H1 (cell line): ENCODE results near the gene IRF8. TPM values are rescaled to one million over a fixed set of nuclear protein-coding genes. Genes with fewer than 3 reads are reported as not detected.

ENCODE experiments used
- CTCF ChIA-PET: fragments of 300-600 bp; sonication (Branson Sonifier 250); formaldehyde crosslinking; loops from one replicate; lab custom pipeline; 2021; ENCODE audit not compliant: partially characterized antibody; lab: Charles Lee
- POLR2A ChIA-PET: fragments of 300-600 bp; sonication (Branson Sonifier 250); formaldehyde crosslinking; loops from one replicate; lab custom pipeline; 2021; ENCODE audit warnings: inconsistent platforms; ENCODE audit not compliant: partially characterized antibody; lab: Charles Lee
- DNase-seq, 2 experiments: peaks; one replicate each; pipeline versions ENCODE4 v3.0.0 to v3.0.0-alpha.2; 2010 to 2022; ENCODE audit warnings: low spot score in 2 of 2, low read depth in 1 of 2, mixed read lengths in 1 of 2
- FAIRE-seq: peaks from 2 replicates; lab custom pipeline; 2011; peaks lifted over from hg19 to GRCh38; lab: Jason Lieb, UNC
- H2AFZ ChIP-seq: 2 replicates; pipeline ENCODE4 v1.8.1; 2012; ENCODE audit warnings: low read length, inconsistent platforms
- H2AK5ac ChIP-seq: 2 replicates; pipeline ENCODE4 v1.6.1; 2013; ENCODE audit warnings: low read depth, low read length
- H2BK120ac ChIP-seq: replicated peaks from 2 replicates; pipeline ENCODE3; 2013; ENCODE audit warnings: low read depth, low read length, inconsistent platforms
- H2BK12ac ChIP-seq: 2 replicates; pipeline ENCODE4 v1.6.1; 2013; ENCODE audit warnings: low read depth, low read length
- H2BK15ac ChIP-seq: 2 replicates; pipeline ENCODE4 v1.6.1; 2013; ENCODE audit warnings: low read length
- H2BK20ac ChIP-seq: 2 replicates; pipeline ENCODE4 v1.6.1; 2013; ENCODE audit warnings: low read length
- H2BK5ac ChIP-seq: 2 replicates; pipeline ENCODE4 v1.6.1; 2013; ENCODE audit warnings: low read depth, low read length
- H3K14ac ChIP-seq: 2 replicates; pipeline ENCODE4 v1.6.1; 2013; ENCODE audit warnings: inconsistent platforms; ENCODE audit not compliant: insufficient read length
- H3K18ac ChIP-seq: 2 replicates; pipeline ENCODE4 v1.6.1; 2013; ENCODE audit warnings: low read length; ENCODE audit errors: extremely low read depth
- H3K23ac ChIP-seq: 2 replicates; pipeline ENCODE4 v1.6.1; 2013; ENCODE audit warnings: inconsistent platforms; ENCODE audit not compliant: insufficient read length
- H3K23me2 ChIP-seq: 2 replicates; pipeline ENCODE4 v1.6.1; 2013; ENCODE audit warnings: low read depth, low read length
- H3K27ac ChIP-seq: 2 replicates; pipeline ENCODE4 v1.6.1; 2011; ENCODE audit warnings: low read depth, low read length, inconsistent platforms
- H3K27me3 ChIP-seq, 4 experiments: replicated peaks in 1 of 4; 1 replicate in 1 of 4; 2 replicates in 3 of 4; pipeline versions ENCODE4 v1.6.1 to v1.8.1; 2011 to 2013; ENCODE audit warnings: low read length in 3 of 4, mild to moderate bottlenecking in 3 of 4, inconsistent platforms in 2 of 4, mixed read lengths in 2 of 4, moderate library complexity in 1 of 4; ENCODE audit not compliant: control insufficient read depth in 3 of 4, insufficient read depth in 3 of 4; ENCODE audit errors: extremely low read depth in 1 of 4
- H3K36me3 ChIP-seq, 4 experiments: 2 replicates each; pipeline versions ENCODE4 v1.6.1 to v1.8.1; 2011 to 2013; ENCODE audit warnings: mild to moderate bottlenecking in 4 of 4, low read length in 3 of 4, moderate library complexity in 2 of 4, control low read depth in 1 of 4, inconsistent platforms in 1 of 4; ENCODE audit not compliant: insufficient read depth in 4 of 4, control insufficient read depth in 2 of 4
- H3K4ac ChIP-seq: replicated peaks from 2 replicates; pipeline ENCODE3; 2013; ENCODE audit warnings: low read length, low read depth, mixed read lengths, inconsistent platforms; ENCODE audit not compliant: insufficient read length
- H3K4me1 ChIP-seq, 4 experiments: replicated peaks in 1 of 4; 1 replicate in 1 of 4; 2 replicates in 3 of 4; pipeline versions ENCODE4 v1.6.1 to v1.8.1; 2011 to 2013; ENCODE audit warnings: low read length in 3 of 4, inconsistent platforms in 2 of 4, mixed read lengths in 1 of 4; ENCODE audit not compliant: insufficient read depth in 4 of 4, control insufficient read depth in 3 of 4
- H3K4me2 ChIP-seq, 2 experiments: 2 replicates each; pipeline versions ENCODE4 v1.6.1 to v1.8.1; 2011 to 2013; ENCODE audit warnings: low read depth in 2 of 2, low read length in 2 of 2, control low read depth in 1 of 2, inconsistent platforms in 1 of 2, mild to moderate bottlenecking in 1 of 2; ENCODE audit not compliant: insufficient read depth in 1 of 2
- H3K4me3 ChIP-seq, 4 experiments: fragments of 200-600, 300-600 bp in 1 of 4; sonication (generic), shearing (Covaris generic), sonication (Bioruptor Twin) in 1 of 4; 2 replicates each; pipeline versions ENCODE4 v1.5.1 to v1.8.1; 2011 to 2016; ENCODE audit warnings: low read length in 4 of 4, low read depth in 3 of 4, control low read depth in 2 of 4, inconsistent platforms in 2 of 4, mild to moderate bottlenecking in 2 of 4, mixed read lengths in 1 of 4, moderate library complexity in 1 of 4; ENCODE audit not compliant: insufficient read depth in 2 of 4; ENCODE audit errors: extremely low read depth in 1 of 4
- H3K56ac ChIP-seq: replicated peaks from 2 replicates; pipeline ENCODE3; 2013; ENCODE audit warnings: low read depth, mild to moderate bottlenecking, mixed read lengths, low read length, inconsistent platforms; ENCODE audit not compliant: insufficient read length
- H3K79me1 ChIP-seq: 2 replicates; pipeline ENCODE4 v1.6.1; 2013; ENCODE audit warnings: low read depth, low read length, control low read depth
- H3K79me2 ChIP-seq, 2 experiments: 2 replicates each; pipeline versions ENCODE4 v1.6.1 to v1.8.1; 2012 to 2013; ENCODE audit warnings: low read length in 2 of 2, mild to moderate bottlenecking in 2 of 2, inconsistent platforms in 1 of 2; ENCODE audit not compliant: insufficient read depth in 2 of 2, control insufficient read depth in 1 of 2
- H3K9ac ChIP-seq, 4 experiments: replicated peaks in 1 of 4; 1 replicate in 1 of 4; 2 replicates in 3 of 4; pipeline versions ENCODE4 v1.6.1 to v1.8.1; 2011 to 2013; ENCODE audit warnings: low read depth in 3 of 4, low read length in 3 of 4, control low read depth in 2 of 4, mild to moderate bottlenecking in 2 of 4, moderate library complexity in 2 of 4, inconsistent platforms in 1 of 4; ENCODE audit errors: extremely low read depth in 1 of 4
- H3K9me3 ChIP-seq, 2 experiments: 2 replicates each; pipeline versions ENCODE4 v1.6.1 to v1.8.1; 2012 to 2013; ENCODE audit warnings: mild to moderate bottlenecking in 2 of 2, moderate library complexity in 2 of 2, control low read depth in 1 of 2, inconsistent platforms in 1 of 2, low read depth in 1 of 2, low read length in 1 of 2, mixed read lengths in 1 of 2; ENCODE audit not compliant: insufficient read depth in 2 of 2
- H4K20me1 ChIP-seq, 2 experiments: replicated peaks in 1 of 2; 2 replicates each; pipeline versions ENCODE3 to v1.8.1; 2011 to 2013; ENCODE audit warnings: inconsistent platforms in 2 of 2, low read length in 2 of 2, mild to moderate bottlenecking in 1 of 2; ENCODE audit not compliant: insufficient read depth in 2 of 2, control insufficient read depth in 1 of 2
- H4K5ac ChIP-seq: 2 replicates; pipeline ENCODE4 v1.6.1; 2013; ENCODE audit warnings: low read length, low read depth, mixed read lengths, inconsistent platforms; ENCODE audit not compliant: insufficient read length
- H4K8ac ChIP-seq: 2 replicates; pipeline ENCODE4 v1.8.0; 2013; ENCODE audit warnings: mild to moderate bottlenecking, moderate library complexity, low read length, inconsistent platforms; ENCODE audit not compliant: insufficient read depth; ENCODE audit errors: extremely low read depth
- H4K91ac ChIP-seq: replicated peaks from 2 replicates; pipeline ENCODE3; 2013; ENCODE audit warnings: low read length, mixed read lengths, inconsistent platforms; ENCODE audit not compliant: insufficient read length
- BCL11A ChIP-seq, 2 experiments: IDR thresholded peaks; one replicate each; pipeline ENCODE4 v1.6.1; 2011; ENCODE audit warnings: low read depth in 2 of 2, low read length in 2 of 2, mild to moderate bottlenecking in 2 of 2
- BRCA1 ChIP-seq: IDR thresholded peaks from 2 replicates; pipeline ENCODE4 v1.6.1; 2012; ENCODE audit warnings: low read depth, low read length, improper control_type of control experiment
- CBX8 ChIP-seq: fragments of 300-800, 300-1000 bp; sonication (generic); IDR thresholded peaks from 2 replicates; pipeline ENCODE4 v1.7.1; 2016; ENCODE audit warnings: low read depth, low read length, borderline replicate concordance
- CHD1 ChIP-seq: IDR thresholded peaks from 2 replicates; pipeline ENCODE4 v1.6.1; 2012; ENCODE audit warnings: low read depth, low read length, improper control_type of control experiment
- GTF2F1 ChIP-seq: IDR thresholded peaks from 2 replicates; pipeline ENCODE4 v1.6.1; 2012; ENCODE audit warnings: low read depth, low read length, improper control_type of control experiment, borderline replicate concordance
- KDM4A ChIP-seq: IDR thresholded peaks from one replicate; pipeline ENCODE4 v1.7.1; 2012; ENCODE audit warnings: low read depth, mild to moderate bottlenecking, moderate library complexity, low read length, inconsistent platforms; ENCODE audit not compliant: severe bottlenecking
- NANOG ChIP-seq: IDR thresholded peaks from 2 replicates; pipeline ENCODE4 v1.6.1; 2011; ENCODE audit warnings: low read length, low read depth, mild to moderate bottlenecking, inconsistent platforms; ENCODE audit not compliant: insufficient read depth, poor library complexity, severe bottlenecking
- POU5F1 ChIP-seq: IDR thresholded peaks from 2 replicates; pipeline ENCODE4 v1.6.1; 2011; ENCODE audit warnings: low read depth, mild to moderate bottlenecking, low read length, moderate library complexity
- WGBS, 2 experiments: shearing (Covaris generic) in 1 of 2; methylation state at CpG; one replicate each; pipeline versions ENCODE4 v1.1.6 to v1.1.7; 2013 to 2015; ENCODE audit warnings: low lambda C conversion rate in 2 of 2, mixed read lengths in 2 of 2, inconsistent platforms in 1 of 2, low coverage in 1 of 2, missing lambda C conversion rate in 1 of 2; ENCODE audit not compliant: insufficient replicate concordance in 2 of 2, insufficient coverage in 1 of 2, insufficient read length in 1 of 2; ENCODE audit errors: extremely low coverage in 1 of 2, missing lambda C conversion rate in 1 of 2; 5-methylcytosine and 5-hydroxymethylcytosine counted together
- polyA plus RNA-seq, 7 experiments: library from polyadenylated mRNA; depleted of rRNA in 3 of 7; stranded (reverse) in 5 of 7; unstranded in 2 of 7; fragments of >200 nt in 5 of 7; fragments of 200-250 nt in 2 of 7; gene quantifications; 1 replicate in 5 of 7; 2 replicates in 1 of 7; 4 replicates in 1 of 7; pipeline versions ENCODE4 v1.2.1 to v1.2.3, GENCODE V29; 2011 to 2013; ENCODE audit warnings: missing spikeins in 2 of 7, mixed read lengths in 2 of 7
- total RNA-seq: library from RNA; stranded (reverse); fragmentation: NEBNext Ultra II Directional; extraction: Animal tissue kit (Norgen Biotek cat#: 25700); gene quantifications from 2 replicates; pipeline ENCODE4 v1.2.1, GENCODE V29; 2021

The IRF8 gene
- total and polyA plus RNA-seq, 2 of the 8 experiments (the other 6 are each of a cell fraction or from before 2014, with no cell fraction given): 0.35 to 2.0 TPM

DNA sequence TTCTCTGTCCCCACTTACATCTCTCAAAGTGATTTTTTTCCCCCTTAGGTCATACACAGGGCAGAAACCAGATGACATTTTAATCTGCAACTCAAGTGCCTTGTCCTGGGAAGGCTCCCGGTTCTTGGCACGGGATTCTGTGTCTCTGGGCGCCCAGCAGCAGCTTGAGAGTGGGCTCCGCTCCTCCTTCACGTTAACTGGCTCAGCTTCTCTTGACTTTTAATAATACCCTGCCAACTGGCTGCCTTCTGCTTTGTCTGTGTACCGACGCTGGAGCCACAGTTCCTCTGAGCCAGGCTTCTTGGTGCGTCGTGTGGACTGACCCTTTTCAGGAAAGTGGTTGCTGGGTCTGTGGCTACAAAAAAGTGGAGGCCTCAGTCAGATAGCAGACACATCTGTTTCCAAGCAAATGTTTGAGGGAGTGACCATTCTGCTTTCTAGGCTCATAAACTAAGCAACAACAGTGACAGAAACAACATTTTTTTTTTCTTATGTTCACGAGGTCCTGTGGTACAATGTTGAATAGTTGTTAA is 64.9 kb downstream of the IRF8 start:
- whole genome bisulfite sequencing, 2 experiments: 88% methylated on average over 10 of the region's 10 CpGs; no CpG with 5 or more reads in 1 of the 2 experiments
- POLR2A ChIA-PET: no interaction called here

More for the DNA sequence above, 64.9 kb downstream of the IRF8 start:
- H2BK15ac ChIP-seq: no peak overlapping the region
- H3K27ac ChIP-seq: no peak overlapping the region
- 0 out of 2 replicates have a peak overlapping the region, but pooled peaks have one; percentile 36 for H4K8ac ChIP-seq
- H2BK20ac ChIP-seq: no peak overlapping the region
- no peaks in the 10 kb centered on the region for H3K9me3 ChIP-seq
- no peak overlapping the region for H3K18ac ChIP-seq
- no peak overlapping the region for H3K9ac ChIP-seq
- no peaks in the 10 kb centered on the region for H3K79me2 ChIP-seq
- H2AFZ ChIP-seq: no peak overlapping the region
- no peak for FAIRE-seq
- H3K23ac ChIP-seq: no peak overlapping the region
- no peak for DNase-seq
- no peaks in the 10 kb centered on the region for H3K27me3 ChIP-seq
- H3K4ac ChIP-seq: no peak overlapping the region
- no peak overlapping the region for H2BK120ac ChIP-seq
- no peak overlapping the region for H3K4me2 ChIP-seq
- TF ChIP-seq BRCA1: no peak
- TF ChIP-seq BCL11A (IDR thresholded peaks at IDR 0.05; ENCODE audit: low read depth in 2 of 2, low read length in 2 of 2): no peak
- no peak for TF ChIP-seq GTF2F1
- TF ChIP-seq NANOG: no peak
- TF ChIP-seq POU5F1: no peak
- TF ChIP-seq CBX8: no peak
- no peak for TF ChIP-seq KDM4A
- no peak for TF ChIP-seq CHD1
- H3K23me2 ChIP-seq: no peaks in the 10 kb centered on the region
- H3K4me3 ChIP-seq: no peak overlapping the region
- H3K79me1 ChIP-seq: no peaks in the 10 kb centered on the region
- H2BK12ac ChIP-seq: no peak overlapping the region
- no peak overlapping the region for H3K56ac ChIP-seq
- no peak overlapping the region for H4K5ac ChIP-seq
- H2BK5ac ChIP-seq: no peak overlapping the region
- H3K36me3 ChIP-seq: no peaks in the 10 kb centered on the region
- no peak overlapping the region for H2AK5ac ChIP-seq
- CTCF ChIA-PET: interaction anchor here (0.9 to 1.3 kb wide), 2 partner anchors 110 to 145 kb away, joined by 3 read pairs; no protein-coding TSS in a partner anchor
- no peaks in the 10 kb centered on the region for H4K20me1 ChIP-seq
- H4K91ac ChIP-seq: no peak overlapping the region
- no peaks in the 10 kb centered on the region for H3K4me1 ChIP-seq
- no peak overlapping the region for H3K14ac ChIP-seq
